H1 (cell line): ENCODE data around the gene ZNF750. TPM values are rescaled to one million over a fixed set of nuclear protein-coding genes. Genes with fewer than 3 reads are reported as not detected.

Source experiments
- CTCF ChIA-PET: fragments of 300-600 bp; sonication (Branson Sonifier 250); formaldehyde crosslinking; loops from one replicate; lab custom pipeline; 2021; ENCODE audit not compliant: partially characterized antibody; lab: Charles Lee
- POLR2A ChIA-PET: fragments of 300-600 bp; sonication (Branson Sonifier 250); formaldehyde crosslinking; loops from one replicate; lab custom pipeline; 2021; ENCODE audit warnings: inconsistent platforms; ENCODE audit not compliant: partially characterized antibody; lab: Charles Lee
- DNase-seq, 2 experiments: peaks; one replicate each; pipeline versions ENCODE4 v3.0.0 to v3.0.0-alpha.2; 2010 to 2022; ENCODE audit warnings: low spot score in 2 of 2, low read depth in 1 of 2, mixed read lengths in 1 of 2
- FAIRE-seq: peaks from 2 replicates; lab custom pipeline; 2011; peaks lifted over from hg19 to GRCh38; lab: Jason Lieb, UNC
- H2AFZ ChIP-seq: 2 replicates; pipeline ENCODE4 v1.8.1; 2012; ENCODE audit warnings: low read length, inconsistent platforms
- H2AK5ac ChIP-seq: 2 replicates; pipeline ENCODE4 v1.6.1; 2013; ENCODE audit warnings: low read depth, low read length
- H2BK120ac ChIP-seq: replicated peaks from 2 replicates; pipeline ENCODE3; 2013; ENCODE audit warnings: low read depth, low read length, inconsistent platforms
- H2BK12ac ChIP-seq: 2 replicates; pipeline ENCODE4 v1.6.1; 2013; ENCODE audit warnings: low read depth, low read length
- H2BK15ac ChIP-seq: 2 replicates; pipeline ENCODE4 v1.6.1; 2013; ENCODE audit warnings: low read length
- H2BK20ac ChIP-seq: 2 replicates; pipeline ENCODE4 v1.6.1; 2013; ENCODE audit warnings: low read length
- H2BK5ac ChIP-seq: 2 replicates; pipeline ENCODE4 v1.6.1; 2013; ENCODE audit warnings: low read depth, low read length
- H3K14ac ChIP-seq: 2 replicates; pipeline ENCODE4 v1.6.1; 2013; ENCODE audit warnings: inconsistent platforms; ENCODE audit not compliant: insufficient read length
- H3K18ac ChIP-seq: 2 replicates; pipeline ENCODE4 v1.6.1; 2013; ENCODE audit warnings: low read length; ENCODE audit errors: extremely low read depth
- H3K23ac ChIP-seq: 2 replicates; pipeline ENCODE4 v1.6.1; 2013; ENCODE audit warnings: inconsistent platforms; ENCODE audit not compliant: insufficient read length
- H3K23me2 ChIP-seq: 2 replicates; pipeline ENCODE4 v1.6.1; 2013; ENCODE audit warnings: low read depth, low read length
- H3K27ac ChIP-seq: 2 replicates; pipeline ENCODE4 v1.6.1; 2011; ENCODE audit warnings: low read depth, low read length, inconsistent platforms
- H3K27me3 ChIP-seq, 4 experiments: replicated peaks in 1 of 4; 1 replicate in 1 of 4; 2 replicates in 3 of 4; pipeline versions ENCODE4 v1.6.1 to v1.8.1; 2011 to 2013; ENCODE audit warnings: low read length in 3 of 4, mild to moderate bottlenecking in 3 of 4, inconsistent platforms in 2 of 4, mixed read lengths in 2 of 4, moderate library complexity in 1 of 4; ENCODE audit not compliant: control insufficient read depth in 3 of 4, insufficient read depth in 3 of 4; ENCODE audit errors: extremely low read depth in 1 of 4
- H3K36me3 ChIP-seq, 4 experiments: 2 replicates each; pipeline versions ENCODE4 v1.6.1 to v1.8.1; 2011 to 2013; ENCODE audit warnings: mild to moderate bottlenecking in 4 of 4, low read length in 3 of 4, moderate library complexity in 2 of 4, control low read depth in 1 of 4, inconsistent platforms in 1 of 4; ENCODE audit not compliant: insufficient read depth in 4 of 4, control insufficient read depth in 2 of 4
- H3K4ac ChIP-seq: replicated peaks from 2 replicates; pipeline ENCODE3; 2013; ENCODE audit warnings: low read length, low read depth, mixed read lengths, inconsistent platforms; ENCODE audit not compliant: insufficient read length
- H3K4me1 ChIP-seq, 4 experiments: replicated peaks in 1 of 4; 1 replicate in 1 of 4; 2 replicates in 3 of 4; pipeline versions ENCODE4 v1.6.1 to v1.8.1; 2011 to 2013; ENCODE audit warnings: low read length in 3 of 4, inconsistent platforms in 2 of 4, mixed read lengths in 1 of 4; ENCODE audit not compliant: insufficient read depth in 4 of 4, control insufficient read depth in 3 of 4
- H3K4me2 ChIP-seq, 2 experiments: 2 replicates each; pipeline versions ENCODE4 v1.6.1 to v1.8.1; 2011 to 2013; ENCODE audit warnings: low read depth in 2 of 2, low read length in 2 of 2, control low read depth in 1 of 2, inconsistent platforms in 1 of 2, mild to moderate bottlenecking in 1 of 2; ENCODE audit not compliant: insufficient read depth in 1 of 2
- H3K4me3 ChIP-seq, 4 experiments: fragments of 200-600, 300-600 bp in 1 of 4; sonication (generic), shearing (Covaris generic), sonication (Bioruptor Twin) in 1 of 4; 2 replicates each; pipeline versions ENCODE4 v1.5.1 to v1.8.1; 2011 to 2016; ENCODE audit warnings: low read length in 4 of 4, low read depth in 3 of 4, control low read depth in 2 of 4, inconsistent platforms in 2 of 4, mild to moderate bottlenecking in 2 of 4, mixed read lengths in 1 of 4, moderate library complexity in 1 of 4; ENCODE audit not compliant: insufficient read depth in 2 of 4; ENCODE audit errors: extremely low read depth in 1 of 4
- H3K56ac ChIP-seq: replicated peaks from 2 replicates; pipeline ENCODE3; 2013; ENCODE audit warnings: low read depth, mild to moderate bottlenecking, mixed read lengths, low read length, inconsistent platforms; ENCODE audit not compliant: insufficient read length
- H3K79me1 ChIP-seq: 2 replicates; pipeline ENCODE4 v1.6.1; 2013; ENCODE audit warnings: low read depth, low read length, control low read depth
- H3K79me2 ChIP-seq, 2 experiments: 2 replicates each; pipeline versions ENCODE4 v1.6.1 to v1.8.1; 2012 to 2013; ENCODE audit warnings: low read length in 2 of 2, mild to moderate bottlenecking in 2 of 2, inconsistent platforms in 1 of 2; ENCODE audit not compliant: insufficient read depth in 2 of 2, control insufficient read depth in 1 of 2
- H3K9ac ChIP-seq, 4 experiments: replicated peaks in 1 of 4; 1 replicate in 1 of 4; 2 replicates in 3 of 4; pipeline versions ENCODE4 v1.6.1 to v1.8.1; 2011 to 2013; ENCODE audit warnings: low read depth in 3 of 4, low read length in 3 of 4, control low read depth in 2 of 4, mild to moderate bottlenecking in 2 of 4, moderate library complexity in 2 of 4, inconsistent platforms in 1 of 4; ENCODE audit errors: extremely low read depth in 1 of 4
- H3K9me3 ChIP-seq, 2 experiments: 2 replicates each; pipeline versions ENCODE4 v1.6.1 to v1.8.1; 2012 to 2013; ENCODE audit warnings: mild to moderate bottlenecking in 2 of 2, moderate library complexity in 2 of 2, control low read depth in 1 of 2, inconsistent platforms in 1 of 2, low read depth in 1 of 2, low read length in 1 of 2, mixed read lengths in 1 of 2; ENCODE audit not compliant: insufficient read depth in 2 of 2
- H4K20me1 ChIP-seq, 2 experiments: replicated peaks in 1 of 2; 2 replicates each; pipeline versions ENCODE3 to v1.8.1; 2011 to 2013; ENCODE audit warnings: inconsistent platforms in 2 of 2, low read length in 2 of 2, mild to moderate bottlenecking in 1 of 2; ENCODE audit not compliant: insufficient read depth in 2 of 2, control insufficient read depth in 1 of 2
- H4K5ac ChIP-seq: 2 replicates; pipeline ENCODE4 v1.6.1; 2013; ENCODE audit warnings: low read length, low read depth, mixed read lengths, inconsistent platforms; ENCODE audit not compliant: insufficient read length
- H4K8ac ChIP-seq: 2 replicates; pipeline ENCODE4 v1.8.0; 2013; ENCODE audit warnings: mild to moderate bottlenecking, moderate library complexity, low read length, inconsistent platforms; ENCODE audit not compliant: insufficient read depth; ENCODE audit errors: extremely low read depth
- H4K91ac ChIP-seq: replicated peaks from 2 replicates; pipeline ENCODE3; 2013; ENCODE audit warnings: low read length, mixed read lengths, inconsistent platforms; ENCODE audit not compliant: insufficient read length
- CBX5 ChIP-seq: fragments of 300-800, 300-1000 bp; sonication (generic); IDR thresholded peaks from 2 replicates; pipeline ENCODE4 v1.7.1; 2016; ENCODE audit warnings: antibody characterized with exemption, low read length, low read depth
- TBP ChIP-seq: IDR thresholded peaks from 2 replicates; pipeline ENCODE4 v1.6.1; 2011; ENCODE audit warnings: low read depth, low read length, improper control_type of control experiment
- WGBS, 2 experiments: shearing (Covaris generic) in 1 of 2; methylation state at CpG; one replicate each; pipeline versions ENCODE4 v1.1.6 to v1.1.7; 2013 to 2015; ENCODE audit warnings: low lambda C conversion rate in 2 of 2, mixed read lengths in 2 of 2, inconsistent platforms in 1 of 2, low coverage in 1 of 2, missing lambda C conversion rate in 1 of 2; ENCODE audit not compliant: insufficient replicate concordance in 2 of 2, insufficient coverage in 1 of 2, insufficient read length in 1 of 2; ENCODE audit errors: extremely low coverage in 1 of 2, missing lambda C conversion rate in 1 of 2; 5-methylcytosine and 5-hydroxymethylcytosine counted together
- polyA plus RNA-seq, 7 experiments: library from polyadenylated mRNA; depleted of rRNA in 3 of 7; stranded (reverse) in 5 of 7; unstranded in 2 of 7; fragments of >200 nt in 5 of 7; fragments of 200-250 nt in 2 of 7; gene quantifications; 1 replicate in 5 of 7; 2 replicates in 1 of 7; 4 replicates in 1 of 7; pipeline versions ENCODE4 v1.2.1 to v1.2.3, GENCODE V29; 2011 to 2013; ENCODE audit warnings: missing spikeins in 2 of 7, mixed read lengths in 2 of 7
- total RNA-seq: library from RNA; stranded (reverse); fragmentation: NEBNext Ultra II Directional; extraction: Animal tissue kit (Norgen Biotek cat#: 25700); gene quantifications from 2 replicates; pipeline ENCODE4 v1.2.1, GENCODE V29; 2021

Gene ZNF750
- total and polyA plus RNA-seq, 2 of the 8 experiments (the other 6 are each of a cell fraction or from before 2014, with no cell fraction given): not detected

DNA sequence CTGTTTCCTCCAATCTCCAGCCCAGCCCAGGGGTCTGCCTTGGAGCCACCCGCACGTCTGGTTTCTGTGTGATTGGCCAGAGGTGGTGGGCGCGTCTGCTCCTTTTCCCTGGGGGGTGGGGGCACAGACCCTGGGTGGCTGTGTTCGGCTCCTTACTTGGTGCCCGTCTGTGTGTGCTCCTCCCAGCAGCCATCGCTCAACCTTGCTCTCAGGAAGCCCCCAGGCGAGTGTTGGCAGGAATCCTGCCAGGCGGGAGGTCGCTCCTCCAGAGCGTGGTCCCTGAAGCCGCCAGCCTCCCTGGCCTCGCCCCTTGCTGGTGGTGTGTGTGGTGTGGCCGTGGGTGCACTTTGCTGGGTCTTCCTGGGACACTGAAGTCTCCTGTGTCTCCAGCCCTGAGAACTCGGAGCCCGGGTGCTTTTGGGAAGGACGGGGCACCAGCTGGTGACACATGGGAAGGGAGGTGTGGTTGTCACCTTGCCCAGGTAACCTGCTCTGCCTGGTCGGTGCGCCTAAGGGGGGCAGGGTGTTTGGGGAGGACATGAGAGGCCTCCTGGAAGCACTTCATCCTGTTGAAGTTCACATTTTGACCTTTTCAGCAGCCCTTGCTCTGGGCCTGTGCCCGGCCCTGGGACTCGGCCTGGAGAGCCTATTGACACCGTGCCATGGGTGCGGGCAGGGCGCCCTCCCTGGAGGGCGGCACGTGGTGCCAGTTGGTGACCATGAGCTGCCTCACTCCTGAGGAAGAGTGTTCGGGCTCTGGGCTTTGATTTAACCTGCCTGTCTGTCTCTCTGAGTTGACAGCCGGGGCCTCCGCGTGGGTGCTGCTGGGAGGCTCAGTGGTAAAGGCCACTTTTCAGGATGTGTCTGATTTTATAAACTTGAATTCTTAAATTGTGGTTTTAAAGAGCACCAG lies 49.0 kb upstream of the ZNF750 start:
- Histone ChIP-seq H3K4ac (no peak overlapping the region), H3K36me3 (peaks cover 0 to 7% (median 3%) of the 10 kb centered on the region in 4 experiments; a peak in 4 of 8 replicates), H3K79me1 (peaks cover 6% of the 10 kb centered on the region), H3K27me3 (no peaks in the 10 kb centered on the region), H3K4me3 (no peak overlapping the region), H2BK120ac (no peak overlapping the region), H2AFZ (no peak overlapping the region), H2AK5ac (no peak overlapping the region), H2BK15ac (no peak overlapping the region), H3K18ac (peak overlapping the region; percentile 32; the same call in 1 of the 2 replicates), H4K91ac (no peak overlapping the region), H3K4me2 (peak overlapping the region in 1 of 2 experiments; percentile 12; a peak in 3 of 4 replicates), H3K23me2 (no peaks in the 10 kb centered on the region), H4K8ac (peak overlapping the region; percentile 35; the same call in 1 of the 2 replicates), H4K20me1 (peaks cover 0 to 3% of the 10 kb centered on the region in 2 experiments), H2BK12ac (peak overlapping the region; percentile 60; the same call in 1 of the 2 replicates), H3K56ac (no peak overlapping the region), H3K4me1 (peaks cover 8 to 16% (median 11%) of the 10 kb centered on the region in 4 experiments; a peak in 6 of 7 replicates), H3K14ac (no peak overlapping the region), H4K5ac (no peak overlapping the region), H3K79me2 (0 out of 4 replicates have a peak, but pooled peaks cover 0 to 9% of the 10 kb centered on the region in 2 experiments), H3K23ac (no peak overlapping the region), H3K27ac (no peak overlapping the region; the same call in 1 of the 2 replicates), H2BK5ac (peak overlapping the region; percentile 71), H3K9ac (peak overlapping the region in 1 of 4 experiments; percentile 20; a peak in 1 of 7 replicates), H3K9me3 (no peaks in the 10 kb centered on the region), H2BK20ac (no peak overlapping the region)
- no peak for DNase-seq
- WGBS, 2 experiments: 85% methylated on average over 30 of the region's 30 CpGs; no CpG with 5 or more reads in 1 of the 2 experiments
- TF ChIP-seq TBP (no peak), CBX5 (no peak)
- ChIA-PET CTCF (interaction anchor here (0.9 to 1.8 kb wide), 5 partner anchors 10 to 114 kb away, joined by 3 to 6 read pairs (median 3); no protein-coding TSS in a partner anchor), POLR2A (interaction anchor here (1.3 kb wide), 1 partner anchor 9 kb away, joined by 4 read pairs; no protein-coding TSS in a partner anchor)
- no peak for FAIRE-seq
